Renal cortex interstitium (tissue), 11 donors: ENCODE results near the gene ST6GALNAC4. TPM values are rescaled to one million over a fixed set of nuclear protein-coding genes. Genes with fewer than 3 reads are reported as not detected.

Source experiments
- DNase-seq, 11 donors: peaks; one replicate each; pipeline ENCODE4 v3.0.0-alpha.2; 2013; ENCODE audit warnings: low read depth in 9 of 11, low spot score in 4 of 11; ENCODE audit errors: extremely low read depth in 1 of 11
- polyA plus RNA-seq, 3 donors: library from polyadenylated mRNA; unstranded; fragments of 120-200 nt; gene quantifications; one replicate each; pipeline ENCODE4 v1.2.1, GENCODE V29; 2013; ENCODE audit not compliant: insufficient read length in 3 of 3

ST6GALNAC4 gene
- polyA plus RNA-seq, 3 donors = 9.8 to 16.3 (median 13.1) TPM

DNA sequence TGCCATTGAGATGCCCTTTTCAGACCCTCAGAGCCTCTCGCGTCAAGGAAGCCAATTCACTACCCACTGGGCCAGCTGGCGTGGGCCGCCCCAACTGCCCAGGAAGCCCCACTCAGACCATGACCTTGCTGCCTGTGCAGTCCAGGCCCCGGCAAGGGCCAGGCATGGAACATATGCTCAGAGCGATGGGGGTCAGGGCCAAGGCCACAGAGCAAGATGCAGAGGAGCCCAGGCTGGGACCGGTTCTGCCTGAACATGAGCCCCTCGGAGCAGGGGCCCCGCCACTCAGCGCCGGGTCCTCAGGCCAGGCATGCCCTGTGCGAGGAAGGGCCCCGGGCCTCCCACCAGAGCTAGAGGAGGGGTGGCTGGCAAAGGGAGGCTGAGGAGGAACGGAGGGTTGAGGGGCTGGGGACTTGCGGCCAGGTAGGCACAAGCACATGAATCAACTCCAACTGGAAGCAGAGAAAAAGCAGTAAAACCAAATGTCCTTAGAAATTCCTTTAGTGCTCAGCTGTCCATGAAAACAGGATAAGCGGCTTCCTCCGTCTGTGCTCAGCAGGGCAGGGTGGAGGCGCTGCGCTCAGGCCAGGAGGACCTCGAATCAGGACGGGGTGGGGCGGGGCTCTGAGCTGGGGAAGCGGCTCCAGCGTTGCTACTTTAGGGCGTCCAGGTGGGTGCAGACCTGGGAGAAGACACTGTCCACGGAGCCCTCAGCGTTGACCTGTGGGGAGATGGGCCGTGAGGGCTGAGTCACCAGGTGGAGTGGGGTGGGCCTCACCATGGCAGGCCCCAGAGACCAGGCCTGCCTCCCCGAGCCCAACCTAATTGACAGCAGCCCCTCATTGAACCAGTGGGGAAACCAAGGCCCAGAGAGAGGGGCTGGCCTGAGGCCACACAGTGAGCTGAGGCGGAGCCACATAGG, 49.2 kb downstream of the ST6GALNAC4 start:
- no peak for DNase-seq

DNA sequence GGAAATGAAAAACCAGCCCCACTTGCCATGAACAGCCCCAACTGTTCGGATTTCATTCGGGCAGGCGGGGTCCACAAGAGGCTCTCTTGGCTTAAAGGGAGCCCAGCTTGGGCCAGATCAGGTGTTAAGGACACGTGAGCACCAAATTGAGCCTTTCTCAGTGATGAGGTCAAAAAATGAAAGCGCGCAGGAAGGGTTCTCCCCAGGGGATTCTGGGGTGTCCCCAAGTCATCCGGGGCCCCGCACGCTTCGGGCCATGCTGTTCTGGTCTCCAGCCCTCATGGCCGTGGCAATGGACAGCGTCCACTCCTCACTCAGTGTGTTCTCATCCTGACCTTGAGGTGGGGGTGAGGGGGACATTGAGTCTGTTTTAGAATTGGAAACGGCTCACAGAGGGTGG, 50.3 kb downstream of the ST6GALNAC4 start:
- no peak for DNase-seq

DNA sequence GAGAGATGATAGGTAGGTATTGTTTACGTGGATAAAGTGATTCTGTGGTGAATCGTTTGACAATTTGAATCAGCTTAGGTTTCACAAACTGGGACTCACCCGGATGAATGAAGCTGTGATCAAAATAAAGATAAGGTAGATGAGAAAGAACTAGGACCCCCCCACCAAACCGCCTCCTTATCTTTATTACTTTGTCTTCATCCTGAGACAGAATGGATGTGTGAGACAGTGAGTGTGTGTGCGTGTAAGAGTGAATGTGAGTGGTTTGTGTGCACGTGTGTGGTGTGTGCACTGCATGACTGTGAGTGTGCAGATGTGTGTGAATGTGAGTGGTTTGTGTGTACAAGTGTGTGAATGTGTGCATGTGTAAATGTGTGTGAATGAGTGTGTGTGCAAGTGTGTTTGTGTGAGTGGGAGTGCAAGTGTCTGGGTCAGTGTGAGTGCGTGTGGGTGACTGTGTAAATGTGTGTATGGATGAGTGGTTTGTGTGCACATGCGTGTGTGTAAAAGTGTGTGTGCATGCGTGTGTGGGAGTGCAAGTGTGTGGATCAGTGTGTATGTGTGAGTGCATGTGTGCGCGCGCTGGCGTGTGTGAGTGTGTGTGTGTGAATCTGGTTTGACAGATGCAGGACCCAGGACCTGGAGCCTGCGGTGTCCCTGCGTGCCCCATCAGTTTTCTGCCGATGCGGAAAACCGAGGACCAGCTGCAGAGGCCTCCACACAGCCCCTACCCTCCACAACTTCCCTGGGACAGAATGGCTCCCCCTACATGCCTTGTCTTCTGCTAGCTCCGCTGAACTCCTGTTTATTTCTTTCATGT, 51.0 kb downstream of the ST6GALNAC4 start:
- no peak for DNase-seq

- DNase-seq = no peak
Measured at GRCh38 chr9:127863191-127863621, 53.6 kb downstream of the ST6GALNAC4 start.

DNA sequence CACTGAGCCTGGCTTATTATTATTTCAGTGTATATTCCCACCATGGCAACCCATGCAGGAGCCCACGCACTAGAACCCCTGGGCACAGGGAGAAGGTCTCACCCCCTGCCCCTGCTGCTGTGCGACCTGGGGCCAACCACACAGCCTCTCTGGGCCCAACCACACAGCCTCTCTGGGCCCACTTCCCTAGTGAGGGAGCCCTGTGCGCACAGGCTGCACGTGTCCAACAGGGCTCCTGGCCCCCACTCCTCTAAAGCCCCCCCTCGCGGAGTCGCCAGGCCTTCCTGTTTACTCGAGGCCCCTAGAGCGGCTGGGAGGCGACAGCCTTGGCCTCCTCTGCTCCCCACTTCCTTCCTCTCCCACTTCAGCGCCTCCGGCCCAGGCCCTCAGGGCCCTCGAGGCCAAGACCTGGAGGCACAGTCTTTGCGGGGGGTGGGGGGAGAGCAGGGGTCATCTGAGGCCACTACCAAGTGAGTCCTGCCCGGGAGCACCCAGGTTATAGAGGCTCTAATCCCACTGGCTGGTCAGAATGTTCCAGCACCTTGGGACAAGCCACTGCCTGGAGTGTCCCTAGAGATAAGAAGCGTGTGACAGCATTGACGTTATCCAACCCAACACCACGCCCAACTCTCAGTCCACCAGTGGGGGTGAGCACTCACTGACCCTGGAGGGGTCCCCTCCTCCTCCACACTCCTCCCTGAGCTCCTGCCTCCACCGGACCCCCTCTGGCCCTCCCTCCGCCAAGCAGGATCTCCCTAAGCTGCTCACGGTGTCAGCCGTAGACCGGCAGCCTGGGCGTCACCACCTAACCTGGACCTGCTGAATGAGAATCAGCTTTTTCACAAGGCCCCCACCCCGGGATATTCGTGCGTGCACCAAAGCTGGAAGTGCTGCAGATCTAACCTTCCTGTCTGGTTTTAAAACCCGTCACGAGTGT, 54.5 kb downstream of the ST6GALNAC4 start:
- DNase-seq = peak in 1 of 11 donors; percentile 57

DNA sequence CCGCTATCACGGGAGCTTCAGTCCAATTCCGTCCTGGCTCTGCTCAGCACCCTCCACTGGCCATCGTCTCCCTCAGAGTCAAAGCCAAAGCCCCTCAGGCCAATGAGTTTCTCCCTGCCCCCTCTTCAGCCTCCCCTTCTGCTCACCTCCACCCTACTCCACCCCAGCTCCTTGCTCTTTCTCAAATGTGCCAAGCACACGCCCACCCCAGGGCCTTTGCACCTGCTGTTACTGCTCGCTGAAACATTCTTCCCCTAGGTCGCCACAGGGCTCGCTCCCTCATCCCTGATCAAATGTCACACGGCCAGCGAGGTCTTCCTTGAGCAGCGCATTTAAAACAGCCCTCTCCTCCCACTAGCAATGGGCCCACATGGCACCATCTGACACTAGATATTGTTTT, 56.1 kb downstream of the ST6GALNAC4 start:
- DNase-seq = no peak

DNA sequence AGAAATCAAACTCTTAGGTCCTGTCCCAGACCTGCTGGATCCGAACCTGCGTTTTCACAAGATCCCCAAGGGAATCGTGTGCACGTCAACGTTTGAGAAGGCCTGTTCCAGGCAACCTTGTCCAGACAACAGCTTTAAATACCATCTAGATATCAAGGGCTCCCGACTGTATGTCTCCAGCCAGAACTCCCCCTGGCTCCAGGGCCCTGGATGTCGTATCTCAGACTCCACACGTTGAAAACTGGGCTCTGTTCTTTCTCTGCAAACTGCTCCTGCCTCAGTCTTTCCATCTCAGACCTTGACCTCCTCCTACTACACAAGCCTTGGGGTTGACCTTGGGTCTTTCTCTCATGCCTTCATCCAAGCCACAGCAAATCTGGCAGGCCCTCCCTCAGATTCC, 56.6 kb downstream of the ST6GALNAC4 start:
- no peak for DNase-seq

DNA sequence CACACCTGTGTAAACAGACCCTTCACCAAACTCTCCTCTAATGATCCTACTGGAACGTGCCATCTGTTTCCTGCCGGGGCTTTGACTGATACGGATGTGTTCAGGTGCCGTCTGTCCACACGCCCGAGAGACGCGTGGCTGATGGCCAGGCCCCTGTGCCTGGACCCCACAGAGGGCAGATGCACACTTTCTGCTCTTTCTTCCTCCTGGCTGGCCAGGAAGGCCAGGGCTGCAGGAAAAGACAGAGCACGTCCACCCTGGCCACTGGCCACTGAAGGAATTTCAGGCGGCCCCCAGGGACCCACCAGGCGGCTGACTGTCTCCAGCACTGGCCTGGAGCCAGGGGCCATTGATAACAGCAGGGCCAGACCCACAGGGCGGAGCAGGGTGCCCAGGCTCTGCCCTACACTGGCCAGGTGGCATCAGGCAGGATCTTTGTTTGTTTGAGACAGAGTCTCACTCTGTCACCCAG, 58.8 kb downstream of the ST6GALNAC4 start:
- DNase-seq = no peak

Other genes starting within 250 kb of the ST6GALNAC4 start
- 1 to 10 TPM; 4.0 to 9.8 (median 5.2) TPM for gene CFAP157, start 210.1 kb downstream of the ST6GALNAC4 start, polyA plus RNA-seq
- gene PTRH1, start 201.4 kb downstream of the ST6GALNAC4 start, polyA plus RNA-seq = 10 to 100 TPM in 2 of 3 donors, 1 to 10 TPM in 1; 7.3 to 13.8 (median 13.0) TPM
- under 1 TPM; 0.11 to 0.41 (median 0.23) TPM for gene TTC16, start 201.0 kb downstream of the ST6GALNAC4 start, polyA plus RNA-seq
- 10 to 100 TPM; 12.1 to 19.0 (median 13.6) TPM for gene TOR2A, start 181.7 kb downstream of the ST6GALNAC4 start, polyA plus RNA-seq
- gene SH2D3C, start 138.4 kb downstream of the ST6GALNAC4 start, polyA plus RNA-seq = 10 to 100 TPM; 13.2 to 17.6 (median 16.1) TPM
- gene CDK9, start 131.0 kb downstream of the ST6GALNAC4 start, polyA plus RNA-seq = 10 to 100 TPM; 67.5 to 75.5 (median 73.9) TPM
- gene FPGS, start 114.2 kb downstream of the ST6GALNAC4 start, polyA plus RNA-seq = 10 to 100 TPM; 38.9 to 45.5 (median 44.7) TPM
- 10 to 100 TPM; 75.7 to 92.9 (median 83.7) TPM for gene ENG, start 62.4 kb downstream of the ST6GALNAC4 start, polyA plus RNA-seq
- 10 to 100 TPM; 31.0 to 50.7 (median 36.3) TPM for gene AK1, start 39.4 kb downstream of the ST6GALNAC4 start, polyA plus RNA-seq
- gene ST6GALNAC6, start 17.4 kb downstream of the ST6GALNAC4 start, polyA plus RNA-seq = 10 to 100 TPM; 41.8 to 49.0 (median 42.4) TPM
- 1 to 10 TPM; 1.5 to 1.8 (median 1.7) TPM for gene PIP5KL1, start 13.7 kb upstream of the ST6GALNAC4 start, polyA plus RNA-seq
- 10 to 100 TPM; 35.3 to 43.4 (median 36.3) TPM for gene DPM2, start 20.8 kb upstream of the ST6GALNAC4 start, polyA plus RNA-seq
- 10 to 100 TPM; 31.5 to 35.0 (median 34.1) TPM for gene EEIG1, start 63.9 kb upstream of the ST6GALNAC4 start, polyA plus RNA-seq
- 10 to 100 TPM in 2 of 3 donors, 1 to 10 TPM in 1; 8.7 to 11.4 (median 10.3) TPM for gene NAIF1, start 150.3 kb upstream of the ST6GALNAC4 start, polyA plus RNA-seq
- 10 to 100 TPM; 13.0 to 14.9 (median 13.2) TPM for gene SLC25A25, start 151.2 kb upstream of the ST6GALNAC4 start, polyA plus RNA-seq
- gene PTGES2, start 210.7 kb upstream of the ST6GALNAC4 start, polyA plus RNA-seq = 10 to 100 TPM; 37.8 to 61.4 (median 55.5) TPM
- gene LCN2, start 232.4 kb upstream of the ST6GALNAC4 start, polyA plus RNA-seq = 1 to 10 TPM; 1.2 to 1.3 (median 1.2) TPM
- gene BBLN, start 243.2 kb upstream of the ST6GALNAC4 start, polyA plus RNA-seq = 10 to 100 TPM; 30.0 to 51.0 (median 48.6) TPM